OCI-LY1 (cell line): ENCODE results near the gene KNSTRN.

Source experiments
- CTCF ChIP-seq: fragments of 200-600 bp; sonication (generic), shearing (Covaris generic); IDR thresholded peaks from 2 replicates; pipeline ENCODE4 v1.5.1; 2017; ENCODE audit warnings: mild to moderate bottlenecking, antibody characterized with exemption, low read length, moderate library complexity, mixed read lengths
- EZH2 ChIP-seq: fragments of 200-600 bp; sonication (generic), shearing (Covaris generic); IDR thresholded peaks from 2 replicates; pipeline ENCODE4 v1.8.0; 2017; ENCODE audit warnings: borderline replicate concordance, mixed run types, mild to moderate bottlenecking, antibody characterized with exemption, low read length, moderate library complexity, mixed read lengths

GRCh38 chr15:40368719-40369473 is 13.6 kb upstream of the KNSTRN start:
- TF ChIP-seq EZH2 (no peak), CTCF (no peak)
